Large intestine (tissue), 3 donors: ENCODE measurements around the gene CTBP2. TPM values are rescaled to one million over a fixed set of nuclear protein-coding genes. Genes with fewer than 3 reads are reported as not detected.

ENCODE experiments used
- DNase-seq, 2 donors: peaks; one replicate each; pipeline versions ENCODE4 v3.0.0 to v3.0.0-alpha.2; 2013
- H3K27ac ChIP-seq: one replicate; pipeline ENCODE4 v1.5.1; 2013; ENCODE audit warnings: low read length
- H3K27me3 ChIP-seq: 2 replicates; pipeline ENCODE4 v1.6.1; 2013; ENCODE audit warnings: low read length; ENCODE audit not compliant: control insufficient read depth, insufficient read depth
- H3K36me3 ChIP-seq: 2 replicates; pipeline ENCODE4 v1.6.1; 2013; ENCODE audit warnings: low read length; ENCODE audit not compliant: control insufficient read depth, insufficient read depth
- H3K4me1 ChIP-seq: one replicate; pipeline ENCODE4 v1.6.1; 2013; ENCODE audit warnings: low read length; ENCODE audit not compliant: control insufficient read depth, insufficient read depth
- H3K4me3 ChIP-seq: one replicate; pipeline ENCODE4 v1.5.1; 2013; ENCODE audit warnings: low read length
- H3K9me3 ChIP-seq: one replicate; pipeline ENCODE4 v1.6.1; 2013; ENCODE audit warnings: mild to moderate bottlenecking, low read depth, low read length, moderate library complexity; ENCODE audit not compliant: control insufficient read depth
- WGBS: methylation state at CpG from one replicate; pipeline ENCODE4 v1.1.5; 2013; ENCODE audit warnings: low lambda C conversion rate; ENCODE audit not compliant: insufficient coverage; 5-methylcytosine and 5-hydroxymethylcytosine counted together
- polyA plus RNA-seq: library from polyadenylated mRNA; unstranded; fragments of 120-200 nt; gene quantifications from one replicate; pipeline ENCODE4 v1.2.1, GENCODE V29; 2013

CTBP2 gene
- polyA plus RNA-seq, 1 donor: 60.1 TPM

DNA sequence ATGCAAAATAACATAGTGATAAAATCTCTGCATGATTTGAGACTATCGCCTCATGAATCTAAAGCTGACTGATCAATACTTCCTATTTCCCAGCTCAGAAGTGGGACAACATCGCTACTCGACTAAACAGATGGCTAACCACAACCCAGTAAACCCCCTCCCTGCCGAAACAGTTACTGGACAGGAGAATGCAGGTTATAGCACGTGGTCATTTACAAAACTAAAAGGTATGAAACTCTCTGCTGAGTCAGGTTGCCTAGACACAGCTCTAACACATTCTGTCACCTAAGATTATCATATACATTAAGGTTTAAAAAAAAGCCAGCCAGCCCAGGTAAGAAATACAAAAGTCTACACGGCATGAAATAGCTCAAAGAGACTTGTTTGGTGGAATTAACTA lies 64.0 kb downstream of the CTBP2 start:
- no peak overlapping the region for H3K27ac ChIP-seq

GRCh38 chr10:125095776-125096175 lies 64.6 kb downstream of the CTBP2 start:
- H3K4me1 ChIP-seq: peaks cover 9% of the 10 kb centered on the region
- no peaks in the 10 kb centered on the region for H3K27me3 ChIP-seq
- no peak overlapping the region for H3K27ac ChIP-seq
- peaks cover 35% of the 10 kb centered on the region for H3K36me3 ChIP-seq
- no CpG with 5 or more reads among the region's 5 CpGs for WGBS
- no peaks in the 10 kb centered on the region for H3K9me3 ChIP-seq
- no peak for DNase-seq
- no peak overlapping the region for H3K4me3 ChIP-seq

More for the DNA sequence above, 64.0 kb downstream of the CTBP2 start:
- no peaks in the 10 kb centered on the region for H3K27me3 ChIP-seq
- peaks cover 40% of the 10 kb centered on the region for H3K36me3 ChIP-seq
- peaks cover 9% of the 10 kb centered on the region for H3K4me1 ChIP-seq
- no peak for DNase-seq
- no peaks in the 10 kb centered on the region for H3K9me3 ChIP-seq
- H3K4me3 ChIP-seq: no peak overlapping the region
- 86% methylated on average over 1 of the region's 6 CpGs for WGBS

DNA sequence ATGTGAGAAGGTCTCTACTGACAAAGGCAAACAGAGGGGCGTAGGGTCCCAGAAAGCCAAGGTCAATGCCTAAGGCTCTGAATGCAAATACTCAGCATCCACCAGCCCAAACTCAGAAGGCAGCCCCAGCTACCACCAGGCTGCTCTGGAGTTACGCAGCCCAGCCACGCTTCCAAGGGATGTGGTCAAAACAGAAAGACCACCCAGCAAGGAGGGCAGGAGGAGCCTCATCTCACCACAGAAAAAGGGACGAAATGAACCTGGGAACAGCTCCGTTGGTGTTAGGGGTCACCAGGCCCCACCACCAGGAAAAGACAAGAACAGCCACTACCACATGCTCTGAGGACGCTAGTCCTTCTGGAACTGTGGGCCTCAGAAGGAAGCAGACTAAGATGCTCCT lies 65.1 kb downstream of the CTBP2 start:
- Histone ChIP-seq H3K4me3 (no peak overlapping the region), H3K36me3 (peaks cover 36% of the 10 kb centered on the region), H3K4me1 (peaks cover 9% of the 10 kb centered on the region), H3K27ac (no peak overlapping the region), H3K27me3 (no peaks in the 10 kb centered on the region), H3K9me3 (no peaks in the 10 kb centered on the region)
- no CpG with 5 or more reads among the region's 6 CpGs for WGBS
- DNase-seq: no peak

- Histone ChIP-seq H3K36me3 (peaks cover 33% of the 10 kb centered on the region), H3K27ac (no peak overlapping the region), H3K27me3 (no peaks in the 10 kb centered on the region), H3K9me3 (no peaks in the 10 kb centered on the region), H3K4me3 (no peak overlapping the region), H3K4me1 (peaks cover 9% of the 10 kb centered on the region)
- no peak for DNase-seq
- WGBS: 100% methylated on average over 1 of the region's 8 CpGs
Measured at GRCh38 chr10:125094806-125095205, 65.6 kb downstream of the CTBP2 start.

DNA sequence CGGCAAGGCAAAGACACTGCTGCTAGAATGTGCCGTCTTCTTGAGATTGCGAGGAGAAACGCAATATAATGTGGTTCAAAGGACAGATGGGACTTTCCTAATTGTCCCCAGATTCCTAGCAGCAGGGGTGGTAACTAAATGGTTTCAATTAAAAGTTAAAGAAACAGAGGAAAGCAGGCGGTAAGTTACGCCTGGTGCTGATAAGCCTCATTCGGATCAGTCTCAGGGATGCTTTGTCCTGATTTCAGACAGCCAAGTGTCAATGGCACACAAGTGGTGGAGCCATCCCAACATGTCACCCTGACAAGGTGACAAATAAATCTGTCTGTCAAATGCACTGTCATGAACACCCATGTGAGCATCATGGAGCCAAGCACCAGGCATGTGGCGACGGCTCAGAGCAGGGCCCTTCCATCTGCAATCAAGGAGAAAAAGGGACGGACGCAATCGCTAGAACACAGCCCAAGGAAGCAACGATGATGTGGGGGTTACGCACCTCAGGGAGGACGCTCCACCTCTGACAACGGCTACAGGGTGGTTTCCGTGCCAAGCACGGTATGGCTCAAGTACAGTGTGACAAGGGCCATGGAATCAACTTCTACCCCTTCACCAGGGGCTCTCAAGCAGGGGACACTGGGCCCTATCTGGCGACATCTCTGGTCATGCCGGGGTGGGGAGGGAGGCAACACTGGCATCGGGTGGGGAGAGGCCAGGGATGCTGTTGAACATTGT lies 66.2 kb downstream of the CTBP2 start:
- Histone ChIP-seq H3K4me3 (no peak overlapping the region), H3K36me3 (peaks cover 27% of the 10 kb centered on the region), H3K27ac (peak overlapping the region; percentile 43), H3K4me1 (peaks cover 9% of the 10 kb centered on the region), H3K9me3 (no peaks in the 10 kb centered on the region), H3K27me3 (no peaks in the 10 kb centered on the region)
- no peak for DNase-seq
- no CpG with 5 or more reads among the region's 21 CpGs for WGBS

DNA sequence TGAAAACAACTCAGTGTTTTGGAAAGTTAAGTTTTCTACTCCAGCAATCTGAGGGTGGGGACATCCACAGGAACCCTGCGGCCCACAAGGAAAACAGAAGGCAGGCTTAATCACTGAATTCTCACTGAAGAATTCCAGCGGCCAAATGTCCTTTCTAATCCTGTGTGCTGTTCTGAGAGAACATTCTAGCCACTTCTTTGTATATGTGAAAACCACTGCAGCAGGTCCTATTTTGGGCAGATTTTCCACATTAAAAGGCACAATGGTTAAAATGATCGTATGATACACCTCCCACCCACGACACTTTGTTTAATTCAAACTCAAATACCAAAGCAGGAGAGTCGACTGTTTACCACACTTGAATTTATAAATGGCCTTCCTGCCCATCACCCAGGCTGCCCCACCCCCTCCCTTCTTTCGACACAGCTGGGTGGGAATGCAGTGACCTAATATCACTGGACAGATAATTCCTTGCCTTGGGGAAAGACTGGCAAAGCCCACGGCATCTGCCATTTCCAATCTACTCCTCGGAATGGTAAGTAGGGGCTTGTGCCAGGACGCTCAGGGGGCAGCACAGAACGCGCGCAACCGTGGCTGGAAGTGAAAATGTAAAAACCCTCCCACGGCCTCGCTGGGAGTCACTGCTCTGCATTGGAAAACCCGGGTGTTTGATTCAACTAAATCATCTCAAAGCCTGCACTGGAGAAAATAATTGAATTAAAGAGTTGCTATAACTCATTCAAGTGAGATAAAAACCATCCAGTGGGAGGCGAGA lies 67.0 kb downstream of the CTBP2 start:
- H3K27ac ChIP-seq: peak overlapping the region; percentile 46
- peaks cover 24% of the 10 kb centered on the region for H3K36me3 ChIP-seq
- peaks cover 9% of the 10 kb centered on the region for H3K4me1 ChIP-seq
- WGBS: 80% methylated on average over 1 of the region's 17 CpGs
- no peak overlapping the region for H3K4me3 ChIP-seq
- peak in 1 of 2 donors; percentile 37 for DNase-seq
- no peaks in the 10 kb centered on the region for H3K9me3 ChIP-seq
- H3K27me3 ChIP-seq: no peaks in the 10 kb centered on the region

GRCh38 chr10:125092564-125093031 lies 67.8 kb downstream of the CTBP2 start:
- H3K9me3 ChIP-seq: no peaks in the 10 kb centered on the region
- peaks cover 30% of the 10 kb centered on the region for H3K36me3 ChIP-seq
- no peak for DNase-seq

GRCh38 chr10:125091891-125092290 lies 68.5 kb downstream of the CTBP2 start:
- Histone ChIP-seq H3K36me3 (peaks cover 36% of the 10 kb centered on the region), H3K9me3 (no peaks in the 10 kb centered on the region), H3K27me3 (no peaks in the 10 kb centered on the region), H3K4me3 (no peak overlapping the region), H3K4me1 (peaks cover 9% of the 10 kb centered on the region), H3K27ac (no peak overlapping the region)
- DNase-seq: no peak

More at GRCh38 chr10:125092564-125093031, 67.8 kb downstream of the CTBP2 start:
- H3K27me3 ChIP-seq: no peaks in the 10 kb centered on the region
- H3K4me1 ChIP-seq: peaks cover 9% of the 10 kb centered on the region
- WGBS: no CpG with 5 or more reads among the region's 17 CpGs
- H3K27ac ChIP-seq: peak overlapping the region; percentile 46
- H3K4me3 ChIP-seq: no peak overlapping the region

GRCh38 chr10:125089469-125089868 lies 70.9 kb downstream of the CTBP2 start:
- DNase-seq: no peak

DNA sequence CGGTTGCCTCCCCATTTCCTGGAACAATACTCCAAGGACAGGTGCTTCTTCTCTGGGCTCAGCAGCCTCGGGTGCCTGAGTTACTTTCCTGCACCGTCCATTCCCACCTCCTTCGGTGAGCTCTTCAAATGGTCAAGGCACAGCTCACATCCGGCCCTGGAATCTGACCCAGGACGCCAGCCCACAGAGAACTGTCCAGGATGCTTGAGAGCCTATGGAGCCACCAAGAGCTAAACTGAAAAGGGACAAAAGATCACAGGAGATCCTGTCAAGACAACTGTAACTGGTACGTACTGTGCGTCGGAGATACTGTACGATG lies 72.5 kb downstream of the CTBP2 start:
- Histone ChIP-seq H3K36me3 (peaks cover 29% of the 10 kb centered on the region), H3K4me1 (peaks cover 5% of the 10 kb centered on the region), H3K27ac (no peak overlapping the region), H3K4me3 (no peak overlapping the region), H3K27me3 (no peaks in the 10 kb centered on the region), H3K9me3 (no peaks in the 10 kb centered on the region)
- DNase-seq: no peak
- 100% methylated on average over 3 of the region's 10 CpGs for whole genome bisulfite sequencing

More at GRCh38 chr10:125089469-125089868, 70.9 kb downstream of the CTBP2 start:
- Histone ChIP-seq H3K4me3 (no peak overlapping the region), H3K9me3 (no peaks in the 10 kb centered on the region), H3K27ac (no peak overlapping the region), H3K4me1 (peaks cover 5% of the 10 kb centered on the region), H3K27me3 (no peaks in the 10 kb centered on the region), H3K36me3 (peaks cover 32% of the 10 kb centered on the region)
- WGBS: no CpG with 5 or more reads among the region's 2 CpGs
